Renal cortex interstitium (tissue), 11 donors: ENCODE results near the gene SLC38A8. TPM values are rescaled to one million over a fixed set of nuclear protein-coding genes. Genes with fewer than 3 reads are reported as not detected.

Experiments used
- DNase-seq, 11 donors: peaks; one replicate each; pipeline ENCODE4 v3.0.0-alpha.2; 2013; ENCODE audit warnings: low read depth in 9 of 11, low spot score in 4 of 11; ENCODE audit errors: extremely low read depth in 1 of 11
- polyA plus RNA-seq, 3 donors: library from polyadenylated mRNA; unstranded; fragments of 120-200 nt; gene quantifications; one replicate each; pipeline ENCODE4 v1.2.1, GENCODE V29; 2013; ENCODE audit not compliant: insufficient read length in 3 of 3

SLC38A8 gene
- polyA plus RNA-seq, 3 donors, result not detected

GRCh38 chr16:84054271-84054670 is 11.7 kb upstream of the SLC38A8 start:
- DNase-seq, result no peak

GRCh38 chr16:84053237-84053636 is 10.6 kb upstream of the SLC38A8 start:
- DNase-seq, result no peak

DNA sequence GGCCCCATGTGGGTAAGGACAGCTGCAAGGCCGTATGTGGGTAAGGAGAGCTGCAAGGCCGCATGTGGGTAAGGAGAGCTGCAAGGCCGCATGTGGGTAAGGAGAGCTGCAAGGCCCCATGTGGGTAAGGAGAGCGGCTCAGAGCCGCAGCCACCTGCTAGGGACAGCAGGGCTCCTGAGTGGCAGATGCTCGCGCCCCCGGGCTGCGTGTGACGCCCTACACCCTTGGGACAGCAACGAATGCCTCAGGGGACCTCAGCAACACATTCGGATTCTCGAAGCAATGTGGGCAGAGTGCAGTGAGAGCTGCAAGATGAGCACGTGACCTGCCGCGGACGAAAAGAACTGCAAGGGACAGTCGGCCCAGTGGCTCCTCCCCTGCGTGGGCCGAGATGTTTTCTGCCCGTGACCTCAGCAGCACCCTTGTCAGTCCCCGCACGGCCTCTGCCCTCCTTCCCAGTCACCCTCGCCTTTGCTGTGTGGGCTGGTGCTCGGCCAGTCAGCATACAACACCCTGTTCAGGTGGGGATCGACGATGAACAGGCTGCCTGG is 9.6 kb upstream of the SLC38A8 start:
- no peak for DNase-seq

- DNase-seq, result no peak
Measured at GRCh38 chr16:84050316-84050715, 7.7 kb upstream of the SLC38A8 start.

GRCh38 chr16:84049403-84050060 is 6.9 kb upstream of the SLC38A8 start:
- DNase-seq, result no peak

GRCh38 chr16:84048871-84049270 is 6.3 kb upstream of the SLC38A8 start:
- no peak for DNase-seq

DNA sequence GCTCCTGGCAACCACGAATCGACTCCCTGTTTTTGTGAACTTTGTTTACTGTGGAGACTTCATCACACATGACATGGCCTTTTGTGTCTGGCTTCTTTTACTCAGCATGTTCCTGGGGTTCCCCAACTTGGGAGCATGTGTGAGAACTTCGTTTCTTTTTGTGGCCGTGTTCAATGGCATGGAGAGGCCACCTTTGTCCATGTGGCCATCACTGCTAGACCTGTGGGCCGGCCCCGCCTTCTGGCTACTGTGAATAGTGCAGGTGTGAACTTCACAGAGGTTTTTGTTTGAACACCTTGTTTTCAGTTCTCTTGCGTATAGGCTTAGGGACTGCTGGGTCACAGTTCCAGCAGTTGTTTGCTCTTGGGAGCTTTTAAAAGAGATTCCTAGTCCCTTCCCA is 5.7 kb upstream of the SLC38A8 start:
- no peak for DNase-seq

DNA sequence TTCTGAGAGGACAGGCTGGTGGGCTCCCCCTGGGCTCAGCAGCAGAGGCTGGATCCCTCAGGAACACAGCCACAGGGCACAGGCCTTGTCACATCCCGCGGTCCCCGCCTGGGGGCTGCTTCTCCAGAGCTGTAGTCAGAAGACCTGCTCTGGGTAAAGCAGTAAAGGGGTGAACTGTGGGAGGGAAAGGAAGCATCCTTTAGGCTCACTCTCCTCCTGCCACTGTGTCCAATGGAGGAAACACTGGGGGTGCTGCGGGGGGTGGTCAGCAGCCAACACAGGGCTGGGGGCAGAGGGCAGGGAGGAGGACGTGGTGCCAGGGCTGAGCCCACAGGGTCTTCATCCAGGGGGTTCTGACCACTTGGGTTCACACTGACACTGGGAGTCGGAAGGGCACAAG is 5.0 kb upstream of the SLC38A8 start:
- DNase-seq, result no peak

- no peak for DNase-seq
Measured at GRCh38 chr16:84047206-84047605, 4.6 kb upstream of the SLC38A8 start.

GRCh38 chr16:84045818-84046470 is 3.3 kb upstream of the SLC38A8 start:
- no peak for DNase-seq

- DNase-seq, result no peak
Measured at GRCh38 chr16:84045001-84045817, 2.6 kb upstream of the SLC38A8 start.

DNA sequence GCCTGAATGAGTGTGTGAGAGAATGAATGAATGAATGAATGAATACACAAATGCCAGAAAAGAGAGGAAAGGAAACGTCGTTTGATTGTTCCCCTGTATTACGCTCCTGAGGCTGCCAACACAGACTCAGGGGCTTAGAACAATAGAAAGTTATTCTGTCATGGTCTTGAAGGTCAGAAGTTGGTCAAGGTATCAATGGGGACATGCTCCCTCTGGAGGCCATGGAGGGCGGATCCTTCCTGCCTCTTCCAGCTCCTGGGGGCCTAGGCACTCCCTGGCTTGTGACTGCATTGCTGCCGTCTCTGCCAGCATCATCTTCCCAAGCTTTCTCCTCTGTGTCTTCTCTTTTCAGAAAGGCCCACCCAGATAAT is 1.5 kb upstream of the SLC38A8 start:
- no peak for DNase-seq

GRCh38 chr16:84043486-84044117 is 1.0 kb upstream of the SLC38A8 start:
- DNase-seq, result no peak

DNA sequence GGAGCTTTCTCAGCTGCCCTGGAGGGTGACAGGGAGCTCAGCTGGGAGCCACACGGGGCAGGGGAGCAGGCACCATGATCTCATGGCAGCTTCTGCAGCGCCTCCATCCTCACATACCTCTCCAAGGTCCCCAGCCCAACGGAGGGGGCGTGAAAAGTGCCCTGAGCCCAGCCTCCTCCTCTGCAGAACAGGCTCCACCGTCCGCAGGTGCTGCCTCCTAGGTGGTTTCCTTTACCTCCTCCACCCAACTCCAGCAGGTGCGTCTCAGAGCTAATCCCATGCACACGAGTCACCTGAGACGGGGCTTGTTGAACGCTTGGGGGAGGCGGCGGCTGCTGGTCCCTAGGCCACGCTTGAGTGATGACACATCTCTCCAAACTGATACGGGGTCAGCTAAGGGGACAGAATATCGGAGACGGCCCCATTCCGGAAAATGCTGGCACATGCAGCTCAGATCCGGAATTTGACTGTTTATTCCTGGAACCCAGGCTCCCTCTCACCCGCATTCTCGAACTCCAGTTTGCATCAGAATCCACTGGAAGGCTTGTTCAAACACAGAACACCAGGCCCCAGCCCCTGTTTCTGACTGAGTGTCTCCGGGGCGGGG is 387 bp upstream of the SLC38A8 start:
- peak in 2 of 11 donors; percentile 19 to 42 for DNase-seq

- no peak for DNase-seq
Measured at GRCh38 chr16:84041881-84042280, 714 bp downstream of the SLC38A8 start.

DNA sequence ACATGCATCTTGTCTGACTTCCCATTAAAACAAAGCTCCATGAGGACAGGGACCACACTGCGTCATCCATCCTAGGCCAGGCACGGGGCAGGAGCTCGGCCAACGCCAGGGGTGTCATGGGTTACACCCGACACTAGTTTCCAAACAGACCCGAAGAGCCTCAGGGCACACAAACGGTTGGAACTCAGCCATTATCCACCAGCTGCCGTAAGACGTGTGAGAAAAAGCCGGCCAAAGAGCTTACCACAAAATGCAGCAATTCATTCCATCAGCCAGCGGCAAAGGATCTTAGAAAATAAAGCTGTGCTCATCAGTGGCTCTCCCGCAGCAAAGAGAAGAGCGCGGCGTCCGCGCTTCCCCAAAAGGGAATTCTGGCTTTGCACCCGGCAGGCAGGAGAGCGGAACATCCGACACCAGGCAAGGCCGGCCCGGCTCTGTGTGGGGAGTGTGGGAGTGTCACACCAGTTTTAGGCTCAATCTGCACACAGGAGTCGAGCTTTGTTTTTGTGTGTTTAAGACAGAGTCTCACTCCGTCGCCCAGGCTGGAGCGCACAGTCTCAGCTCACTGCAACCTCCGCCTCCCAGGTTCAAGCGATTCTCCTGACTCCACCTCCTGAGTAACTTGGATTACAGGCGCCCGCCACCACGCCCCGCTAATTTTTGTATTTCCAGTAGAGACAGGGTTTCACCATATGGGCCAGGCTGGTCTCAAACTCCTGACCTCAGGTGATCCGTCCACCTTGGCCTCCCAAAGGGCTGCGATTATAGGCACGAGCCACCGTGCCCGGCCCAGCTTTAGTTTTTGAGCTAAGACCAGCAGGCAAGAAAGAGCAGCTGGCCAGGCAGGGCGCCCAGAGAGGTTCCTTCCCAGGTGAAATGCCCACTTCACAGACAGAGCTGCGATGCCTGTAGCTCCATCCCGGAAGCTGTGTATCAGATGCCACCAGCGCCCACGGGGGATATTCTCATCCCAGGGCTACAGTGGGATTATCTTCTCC is 1.5 kb downstream of the SLC38A8 start:
- DNase-seq, result peak in 1 of 11 donors; percentile 16

DNA sequence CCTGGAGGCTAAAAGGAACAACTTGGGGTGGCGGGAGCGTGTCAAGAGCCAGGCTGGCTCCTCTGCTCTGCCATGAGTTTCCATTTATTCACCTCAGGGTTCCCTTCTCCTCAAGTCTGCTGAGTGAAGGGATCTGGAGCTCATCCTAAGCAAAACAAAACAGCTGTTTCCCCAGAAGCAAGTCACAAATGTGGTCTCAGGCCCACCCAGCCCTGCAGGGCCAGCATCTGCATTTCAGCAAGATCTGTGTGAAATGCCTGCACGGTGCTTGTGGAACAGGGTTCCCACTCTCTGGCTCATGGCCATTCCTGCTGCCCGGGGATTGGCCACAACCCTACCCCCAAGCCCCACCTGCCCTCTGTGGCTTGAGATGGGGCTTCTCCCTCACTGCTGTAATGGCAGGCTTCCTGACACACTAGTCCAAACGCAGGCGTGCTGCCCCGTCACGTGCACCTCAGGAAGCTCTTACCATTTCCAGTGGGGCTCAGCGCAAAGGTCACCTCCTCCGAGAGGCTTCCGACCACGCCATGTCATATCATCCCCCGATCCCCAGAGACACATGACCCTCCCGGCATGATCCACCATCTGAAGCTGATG is 2.3 kb downstream of the SLC38A8 start:
- DNase-seq, result no peak

- DNase-seq, result no peak
Measured at GRCh38 chr16:84039696-84040095, 2.9 kb downstream of the SLC38A8 start.
